ENCODE measurements around the gene NRP1. TPM values are rescaled to one million over a fixed set of nuclear protein-coding genes. Genes with fewer than 3 reads are reported as not detected.

The NRP1 gene
- total RNA-seq, 1 donor: 173 TPM

DNA sequence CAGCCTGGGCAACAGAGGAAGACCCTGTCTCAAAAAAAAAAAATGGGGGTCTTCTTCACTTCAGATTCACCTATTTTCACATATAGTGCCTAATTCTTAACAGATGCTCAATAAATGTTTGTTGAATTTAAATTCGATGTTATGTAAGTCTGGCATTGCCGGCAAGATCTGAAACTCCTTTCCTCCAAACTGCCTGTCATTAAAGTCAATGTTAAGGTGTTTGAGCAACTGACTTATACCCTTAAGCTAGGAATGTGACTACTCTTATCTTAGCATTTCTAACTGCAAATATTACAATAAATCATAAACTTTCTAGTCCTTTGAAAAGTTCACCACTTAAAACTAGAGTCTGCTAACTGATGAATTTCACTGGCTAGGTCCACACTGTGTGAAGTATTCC is 95.2 kb downstream of the NRP1 start:
- Histone ChIP-seq H2AFZ (ENCODE audit: low read length) (no peak overlapping the region), H4K20me1 (ENCODE audit: insufficient read depth, low read length) (no peaks in the 10 kb centered on the region), H3K27me3 (ENCODE audit: insufficient read depth, low read length) (no peaks in the 10 kb centered on the region), H3K9me3 (ENCODE audit: low read depth, low read length) (no peaks in the 10 kb centered on the region), H3K4me1 (ENCODE audit: insufficient read depth, low read length) (peaks cover 77% of the 10 kb centered on the region), H3K79me2 (ENCODE audit: insufficient read depth, low read length) (peaks cover 5% of the 10 kb centered on the region), H3K4me2 (ENCODE audit: insufficient read depth, low read length) (no peak overlapping the region), H3K27ac (ENCODE audit: low read depth, low read length) (peak overlapping the region; percentile 88), H3K36me3 (ENCODE audit: insufficient read depth, low read length) (peaks cover 16% of the 10 kb centered on the region), H3K4me3 (ENCODE audit: insufficient read depth, low read length) (no peak overlapping the region)
- DNase-seq (ENCODE audit: insufficient read length, low spot score, missing footprints): no peak
- TF ChIP-seq, protein P1, sequence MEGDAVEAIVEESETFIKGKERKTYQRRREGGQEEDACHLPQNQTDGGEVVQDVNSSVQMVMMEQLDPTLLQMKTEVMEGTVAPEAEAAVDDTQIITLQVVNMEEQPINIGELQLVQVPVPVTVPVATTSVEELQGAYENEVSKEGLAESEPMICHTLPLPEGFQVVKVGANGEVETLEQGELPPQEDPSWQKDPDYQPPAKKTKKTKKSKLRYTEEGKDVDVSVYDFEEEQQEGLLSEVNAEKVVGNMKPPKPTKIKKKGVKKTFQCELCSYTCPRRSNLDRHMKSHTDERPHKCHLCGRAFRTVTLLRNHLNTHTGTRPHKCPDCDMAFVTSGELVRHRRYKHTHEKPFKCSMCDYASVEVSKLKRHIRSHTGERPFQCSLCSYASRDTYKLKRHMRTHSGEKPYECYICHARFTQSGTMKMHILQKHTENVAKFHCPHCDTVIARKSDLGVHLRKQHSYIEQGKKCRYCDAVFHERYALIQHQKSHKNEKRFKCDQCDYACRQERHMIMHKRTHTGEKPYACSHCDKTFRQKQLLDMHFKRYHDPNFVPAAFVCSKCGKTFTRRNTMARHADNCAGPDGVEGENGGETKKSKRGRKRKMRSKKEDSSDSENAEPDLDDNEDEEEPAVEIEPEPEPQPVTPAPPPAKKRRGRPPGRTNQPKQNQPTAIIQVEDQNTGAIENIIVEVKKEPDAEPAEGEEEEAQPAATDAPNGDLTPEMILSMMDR (IDR thresholded peaks at IDR 0.05; ENCODE audit: extremely low read depth, low read depth, low read length): no peak

DNA sequence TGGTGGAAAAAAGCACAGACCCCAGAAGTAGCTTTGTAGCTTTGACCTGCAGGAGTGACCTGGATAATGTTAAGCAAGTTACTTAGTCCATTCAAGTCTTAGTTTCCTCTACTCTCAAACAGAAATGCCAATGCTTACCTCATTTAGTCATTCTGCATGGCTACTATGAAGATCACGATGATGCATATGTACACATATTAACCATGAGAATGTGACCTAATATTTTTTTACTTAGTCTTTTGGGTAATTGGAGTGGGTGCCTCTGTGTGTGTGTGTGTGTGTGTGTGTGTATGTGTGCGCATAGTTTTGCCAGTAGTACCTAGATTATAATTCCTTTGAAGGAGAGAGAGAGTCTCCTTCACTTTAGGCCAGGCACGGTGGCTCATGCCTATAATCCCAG is 95.8 kb downstream of the NRP1 start:
- peak overlapping the region; percentile 88 for H3K27ac ChIP-seq (ENCODE audit: low read depth, low read length)
- H3K36me3 ChIP-seq (ENCODE audit: insufficient read depth, low read length): peaks cover 13% of the 10 kb centered on the region
- no peak overlapping the region for H3K4me3 ChIP-seq (ENCODE audit: insufficient read depth, low read length)
- no peaks in the 10 kb centered on the region for H3K27me3 ChIP-seq (ENCODE audit: insufficient read depth, low read length)
- peaks cover 83% of the 10 kb centered on the region for H3K4me1 ChIP-seq (ENCODE audit: insufficient read depth, low read length)
- no peaks in the 10 kb centered on the region for H3K9me3 ChIP-seq (ENCODE audit: low read depth, low read length)
- H3K4me2 ChIP-seq (ENCODE audit: insufficient read depth, low read length): peak overlapping the region; percentile 56
- no peaks in the 10 kb centered on the region for H4K20me1 ChIP-seq (ENCODE audit: insufficient read depth, low read length)
- TF ChIP-seq, protein P1 (IDR thresholded peaks at IDR 0.05; ENCODE audit: extremely low read depth, low read depth, low read length): no peak
- DNase-seq (ENCODE audit: insufficient read length, low spot score, missing footprints): no peak
- H3K79me2 ChIP-seq (ENCODE audit: insufficient read depth, low read length): peaks cover 9% of the 10 kb centered on the region
- H2AFZ ChIP-seq (ENCODE audit: low read length): no peak overlapping the region

DNA sequence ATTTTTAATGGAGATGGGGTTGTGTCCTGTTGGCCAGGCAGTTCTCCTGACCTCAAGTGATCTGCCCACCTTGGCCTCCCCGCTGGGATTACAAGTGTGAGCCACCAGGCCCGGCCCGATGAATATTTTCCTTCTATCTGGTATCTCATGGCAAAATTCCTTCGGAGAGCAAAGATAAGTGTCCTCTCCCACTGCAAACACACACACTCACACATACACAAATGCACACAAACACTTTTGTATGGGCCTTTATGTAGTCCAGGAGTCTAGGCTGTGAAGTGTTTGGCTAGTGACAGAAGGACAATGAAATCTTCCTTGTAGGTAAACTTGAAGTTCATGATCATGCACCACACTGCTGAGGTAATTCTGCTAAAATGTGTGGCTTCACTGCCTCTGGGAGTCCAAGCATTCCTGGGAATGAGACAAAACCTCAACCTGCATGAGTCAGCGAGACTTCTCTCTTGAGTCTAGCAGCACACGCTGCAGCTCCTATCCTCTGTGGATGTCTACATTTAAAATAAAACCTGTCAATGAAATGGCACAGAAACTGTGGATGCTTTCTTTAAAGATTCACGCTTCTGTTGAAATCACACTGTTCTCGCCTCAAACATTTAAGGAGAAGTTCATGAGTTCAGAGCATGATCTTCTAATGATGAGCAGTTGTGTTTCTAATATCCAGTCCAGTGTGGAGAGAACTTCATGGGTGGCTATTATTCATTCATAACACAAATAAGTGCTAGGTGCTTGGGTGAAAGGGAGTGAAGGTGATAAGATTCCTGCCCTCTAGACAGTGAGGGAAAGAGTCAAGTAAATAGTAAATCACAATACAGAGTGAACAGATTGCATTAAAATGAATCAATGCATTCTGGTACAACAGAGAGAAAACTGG is 96.5 kb downstream of the NRP1 start:
- H3K4me1 ChIP-seq (ENCODE audit: insufficient read depth, low read length): peaks cover 89% of the 10 kb centered on the region
- DNase-seq (ENCODE audit: insufficient read length, low spot score, missing footprints): peak; percentile 88
- TF ChIP-seq, protein P1 (IDR thresholded peaks at IDR 0.05; ENCODE audit: extremely low read depth, low read depth, low read length): no peak
- no peaks in the 10 kb centered on the region for H3K27me3 ChIP-seq (ENCODE audit: insufficient read depth, low read length)
- peak overlapping the region; percentile 56 for H3K4me2 ChIP-seq (ENCODE audit: insufficient read depth, low read length)
- H3K36me3 ChIP-seq (ENCODE audit: insufficient read depth, low read length): peaks cover 17% of the 10 kb centered on the region
- peaks cover 16% of the 10 kb centered on the region for H3K79me2 ChIP-seq (ENCODE audit: insufficient read depth, low read length)
- no peaks in the 10 kb centered on the region for H3K9me3 ChIP-seq (ENCODE audit: low read depth, low read length)
- no peaks in the 10 kb centered on the region for H4K20me1 ChIP-seq (ENCODE audit: insufficient read depth, low read length)
- H2AFZ ChIP-seq (ENCODE audit: low read length): no peak overlapping the region
- no peak overlapping the region for H3K4me3 ChIP-seq (ENCODE audit: insufficient read depth, low read length)
- H3K27ac ChIP-seq (ENCODE audit: low read depth, low read length): peak overlapping the region; percentile 88

DNA sequence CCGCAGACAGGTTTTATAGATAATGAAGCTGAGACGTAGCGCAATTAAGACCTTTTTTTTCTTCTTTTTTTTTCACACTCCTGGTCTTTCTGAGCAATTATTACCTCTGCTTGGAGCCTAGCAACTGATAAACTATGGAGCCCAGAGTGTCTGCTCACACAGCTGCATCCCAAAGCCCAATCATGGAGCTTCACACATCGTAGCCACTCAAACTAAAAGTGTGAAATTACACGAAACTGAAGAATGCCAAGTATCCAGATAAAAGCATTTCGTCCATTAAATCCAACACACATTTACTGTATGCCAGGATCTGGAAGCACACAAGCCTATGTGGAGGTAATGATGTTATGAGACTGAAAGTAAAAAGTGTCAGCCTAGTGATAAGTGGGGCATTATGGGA is 97.6 kb downstream of the NRP1 start:
- Histone ChIP-seq H3K4me2 (ENCODE audit: insufficient read depth, low read length) (no peak overlapping the region), H3K4me1 (ENCODE audit: insufficient read depth, low read length) (peaks cover 87% of the 10 kb centered on the region), H3K4me3 (ENCODE audit: insufficient read depth, low read length) (no peak overlapping the region), H2AFZ (ENCODE audit: low read length) (no peak overlapping the region), H3K27ac (ENCODE audit: low read depth, low read length) (peak overlapping the region; percentile 88), H3K36me3 (ENCODE audit: insufficient read depth, low read length) (peaks cover 20% of the 10 kb centered on the region), H4K20me1 (ENCODE audit: insufficient read depth, low read length) (no peaks in the 10 kb centered on the region), H3K27me3 (ENCODE audit: insufficient read depth, low read length) (no peaks in the 10 kb centered on the region), H3K79me2 (ENCODE audit: insufficient read depth, low read length) (peaks cover 21% of the 10 kb centered on the region), H3K9me3 (ENCODE audit: low read depth, low read length) (no peaks in the 10 kb centered on the region)
- DNase-seq (ENCODE audit: insufficient read length, low spot score, missing footprints): no peak
- TF ChIP-seq, protein P1 (IDR thresholded peaks at IDR 0.05; ENCODE audit: extremely low read depth, low read depth, low read length): no peak
